ENCODE measurements around the gene SLX9. TPM values are rescaled to one million over a fixed set of nuclear protein-coding genes. Genes with fewer than 3 reads are reported as not detected.
"Not testable (repeated sequence)": the region's sequence is repeated elsewhere in the genome, so short reads cannot be mapped to it uniquely, and the experiment has no call there.

SLX9 gene
- polyA plus RNA-seq, 5 donors, result 12.1 to 23.5 (median 13.6) TPM

- no peak for DNase-seq
These were observed 32.5 kb downstream of the SLX9 start for GRCh38 chr21:44972301-44972814.

- DNase-seq, result no peak
These were observed 33.0 kb downstream of the SLX9 start for GRCh38 chr21:44972821-44973220.

GRCh38 chr21:44973598-44973997, 33.8 kb downstream of the SLX9 start:
- DNase-seq, result no peak

- DNase-seq, result no peak
These were observed 34.8 kb downstream of the SLX9 start for GRCh38 chr21:44974676-44975075.

- DNase-seq, result no peak
These were observed 36.1 kb downstream of the SLX9 start for GRCh38 chr21:44975720-44976555.

- not testable (repeated sequence) for DNase-seq
These were observed 36.9 kb downstream of the SLX9 start for GRCh38 chr21:44976556-44977393.

- no peak for DNase-seq
These were observed 37.9 kb downstream of the SLX9 start for GRCh38 chr21:44977616-44978340.

- no peak for DNase-seq
These were observed 40.1 kb downstream of the SLX9 start for GRCh38 chr21:44979687-44980561.

GRCh38 chr21:44980562-44981489, 41.0 kb downstream of the SLX9 start:
- DNase-seq, result no peak

GRCh38 chr21:44982558-44983250, 42.9 kb downstream of the SLX9 start:
- DNase-seq, result peak in 1 of 2 donors; percentile 47

GRCh38 chr21:44983421-44984206, 43.8 kb downstream of the SLX9 start:
- DNase-seq, result no peak

GRCh38 chr21:44984428-44984791, 44.6 kb downstream of the SLX9 start:
- DNase-seq, result no peak

GRCh38 chr21:44984792-44985440, 45.1 kb downstream of the SLX9 start:
- DNase-seq, result no peak

GRCh38 chr21:44985441-44986401, 45.9 kb downstream of the SLX9 start:
- DNase-seq, result no peak

GRCh38 chr21:44986471-44987291, 46.9 kb downstream of the SLX9 start:
- no peak for DNase-seq

Measured in right lung (tissue), 5 donors.